GM23338 (cell line): ENCODE measurements around the gene MCM7. TPM values are rescaled to one million over a fixed set of nuclear protein-coding genes. Genes with fewer than 3 reads are reported as not detected.
A peak's percentile ranks its signal among the peaks of the same experiment; 100 is the strongest.

Source experiments
- ATAC-seq: fragments of 200-7000 bp; cut with Tn5 transposase; 3 replicates; pipeline ENCODE4 v1.9.1; 2020
- DNase-seq: peaks from one replicate; pipeline ENCODE4 v3.0.0-alpha.2; 2015; ENCODE audit warnings: low spot score
- H2AFZ ChIP-seq: fragments of 200-600 bp; sonication (generic); 2 replicates; pipeline ENCODE4 v1.8.0; 2016; ENCODE audit warnings: antibody characterized with exemption, mild to moderate bottlenecking, moderate library complexity
- H3F3A ChIP-seq: fragments of 200-600 bp; sonication (generic); replicated peaks from 2 replicates; pipeline ENCODE4 v1.8.0; 2017; ENCODE audit warnings: antibody characterized with exemption, mixed run types, low read depth
- H3K27ac ChIP-seq: fragments of 200-600 bp; sonication (generic); 2 replicates; pipeline ENCODE4 v1.6.1; 2016; ENCODE audit warnings: low read depth
- H3K27me3 ChIP-seq: fragments of 200-600 bp; sonication (generic); 2 replicates; pipeline ENCODE4 v1.8.0; 2016; ENCODE audit warnings: mild to moderate bottlenecking, mixed run types, moderate library complexity; ENCODE audit not compliant: insufficient read depth
- H3K36me3 ChIP-seq: fragments of 200-600 bp; sonication (generic); 2 replicates; pipeline ENCODE4 v1.8.0; 2016; ENCODE audit warnings: mild to moderate bottlenecking; ENCODE audit not compliant: insufficient read depth
- H3K4me1 ChIP-seq: fragments of 200-600 bp; sonication (generic); 2 replicates; pipeline ENCODE4 v1.8.0; 2016; ENCODE audit warnings: mild to moderate bottlenecking, moderate library complexity; ENCODE audit not compliant: insufficient read depth
- H3K4me2 ChIP-seq: fragments of 200-600 bp; sonication (generic); 2 replicates; pipeline ENCODE4 v1.7.1; 2017; ENCODE audit warnings: mixed run types
- H3K4me3 ChIP-seq: fragments of 200-600 bp; sonication (generic); 2 replicates; pipeline ENCODE4 v1.6.1; 2016; ENCODE audit warnings: mixed run types
- H3K79me2 ChIP-seq: fragments of 200-600 bp; sonication (generic); replicated peaks from 2 replicates; pipeline ENCODE4 v1.8.0; 2017; ENCODE audit warnings: mild to moderate bottlenecking; ENCODE audit not compliant: insufficient read depth
- H3K9me2 ChIP-seq: fragments of 200-600 bp; sonication (generic); 2 replicates; pipeline ENCODE4 v1.8.0; 2017; ENCODE audit not compliant: insufficient read depth
- H4K20me1 ChIP-seq: fragments of 200-600 bp; sonication (generic); replicated peaks from 2 replicates; pipeline ENCODE4 v1.8.0; 2017; ENCODE audit warnings: mild to moderate bottlenecking; ENCODE audit not compliant: insufficient read depth
- H3K27ac Mint-ChIP-seq: 2 replicates; pipeline ENCODE4 v1.8.0; 2020; ENCODE audit warnings: inconsistent platforms, mild to moderate bottlenecking, moderate library complexity, mixed read lengths
- H3K27me3 Mint-ChIP-seq: 3 replicates; pipeline ENCODE4 v1.8.0; 2022; ENCODE audit warnings: low read depth, mild to moderate bottlenecking, moderate library complexity, mixed read lengths, inconsistent platforms; ENCODE audit not compliant: insufficient read depth, poor library complexity
- H3K36me3 Mint-ChIP-seq: 3 replicates; pipeline ENCODE4 v1.8.0; 2021; ENCODE audit warnings: low read depth, mild to moderate bottlenecking, inconsistent platforms, moderate library complexity, mixed read lengths
- H3K4me1 Mint-ChIP-seq: 3 replicates; pipeline ENCODE4 v1.8.0; 2020; ENCODE audit warnings: mild to moderate bottlenecking, inconsistent platforms, mixed read lengths
- H3K4me3 Mint-ChIP-seq: 3 replicates; pipeline ENCODE4 v1.8.0; 2021; ENCODE audit warnings: moderate library complexity, mild to moderate bottlenecking, inconsistent platforms, mixed read lengths
- H3K9me3 Mint-ChIP-seq: 3 replicates; pipeline ENCODE4 v1.8.0; 2020; ENCODE audit warnings: moderate library complexity, mild to moderate bottlenecking, inconsistent platforms, mixed read lengths
- CTCF ChIP-seq, 2 experiments: fragments of 200-600 bp in 1 of 2; sonication (generic) in 1 of 2; conservative IDR thresholded peaks; 2 replicates each; pipeline versions ENCODE4 v1.5.1 to v1.6.1; 2016 to 2017; ENCODE audit warnings: antibody characterized with exemption in 2 of 2, low read depth in 2 of 2, mild to moderate bottlenecking in 2 of 2, moderate library complexity in 1 of 2
- EZH2phosphoT487 ChIP-seq: fragments of 200-600 bp; sonication (generic); IDR thresholded peaks from one replicate; pipeline ENCODE4 v1.8.1; 2018; ENCODE audit warnings: antibody characterized with exemption; ENCODE audit not compliant: unreplicated experiment
- NANOG ChIP-seq: IDR thresholded peaks from 2 replicates; pipeline ENCODE4 v1.6.1; 2016; ENCODE audit warnings: antibody characterized with exemption, borderline replicate concordance
- POLR2AphosphoS5 ChIP-seq: IDR thresholded peaks from 2 replicates; pipeline ENCODE4 v1.6.1; 2016; ENCODE audit warnings: antibody characterized with exemption, low read depth
- ZNF114 ChIP-seq: fragments of 250-450 bp; sonication (Bioruptor Pico); IDR thresholded peaks from 2 replicates; pipeline ENCODE4 v1.5.0; 2020; ENCODE audit warnings: mild to moderate bottlenecking, moderate library complexity
- ZNF462 ChIP-seq: fragments of 250-450 bp; sonication (Bioruptor Pico); IDR thresholded peaks from 2 replicates; pipeline ENCODE4 v1.5.0; 2020; ENCODE audit warnings: mild to moderate bottlenecking, moderate library complexity
- polyA plus RNA-seq: library from polyadenylated mRNA; unstranded; fragments of >200 nt; fragmentation: Nextera tagmentation; extraction: Ambion mirVana; gene quantifications from 2 replicates; pipeline ENCODE4 v1.2.1, GENCODE V29; 2016
- total RNA-seq: library from RNA; depleted of rRNA; stranded (reverse); fragments of >200 nt; shearing (Covaris generic); gene quantifications from 2 replicates; pipeline ENCODE4 v1.2.3, GENCODE V29; 2014
- TF ChIP-seq, protein P1 (sequence below): IDR thresholded peaks from one replicate; pipeline ENCODE4 v1.6.1; 2018; ENCODE audit warnings: antibody characterized with exemption; ENCODE audit not compliant: unreplicated experiment

The MCM7 gene
- total and polyA plus RNA-seq, 2 experiments from 2014 or later, result 140 to 285 TPM

DNA sequence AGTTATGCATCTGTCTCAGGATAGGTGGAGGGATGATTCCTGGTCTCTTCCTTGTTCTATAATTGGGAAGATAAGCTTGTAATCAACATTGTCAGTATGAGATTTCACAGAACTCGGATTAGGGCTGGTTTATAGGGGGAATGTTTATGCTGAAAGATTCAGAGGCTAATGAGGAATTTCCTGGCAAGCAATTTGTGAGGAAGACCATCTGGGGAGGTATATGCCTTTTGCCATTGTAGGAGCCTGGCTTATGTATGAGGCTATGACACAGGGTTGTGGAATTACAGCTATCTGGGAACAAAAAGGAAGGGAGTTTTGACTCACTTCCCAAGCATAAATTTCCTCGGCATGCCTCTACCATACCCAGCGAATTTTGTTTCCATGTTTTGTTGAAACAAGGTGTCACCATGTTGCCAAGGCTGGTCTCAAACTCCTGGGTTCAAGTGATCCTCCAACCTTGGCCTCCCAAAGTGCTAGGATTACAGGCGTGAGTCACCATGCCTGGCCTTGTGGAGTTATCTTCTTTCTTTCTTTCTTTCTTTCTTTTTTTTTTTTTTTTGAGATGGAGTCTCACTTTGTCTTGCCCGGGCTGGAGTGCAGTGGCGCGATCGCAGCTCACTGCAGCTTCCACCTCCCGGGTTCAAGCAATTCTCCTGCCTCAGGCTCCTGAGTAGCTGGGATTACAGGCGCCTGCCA lies 14.0 kb downstream of the MCM7 start:
- H3K27me3 Mint-ChIP-seq, result peaks cover 22% of the 10 kb centered on the region
- ATAC-seq (no peak), DNase-seq (no peak)
- H3K4me1 Mint-ChIP-seq, result peaks cover 26% of the 10 kb centered on the region
- H3K9me3 Mint-ChIP-seq, result no peaks in the 10 kb centered on the region
- peak overlapping the region; percentile 13; the same call in 1 of the 3 replicates for H3K4me3 Mint-ChIP-seq
- Histone ChIP-seq H3K9me2 (no peaks in the 10 kb centered on the region), H2AFZ (peak overlapping the region; percentile 6; the same call in 1 of the 2 replicates), H3K79me2 (peaks cover 8% of the 10 kb centered on the region), H3K4me2 (no peak overlapping the region), H3K36me3 (peaks cover 3% of the 10 kb centered on the region), H3K4me1 (peaks cover 14% of the 10 kb centered on the region), H4K20me1 (peaks cover 11% of the 10 kb centered on the region; the same call in 1 of the 2 replicates), H3K4me3 (no peak overlapping the region), H3K27me3 (no peaks in the 10 kb centered on the region), H3F3A (peaks cover 38% of the 10 kb centered on the region), H3K27ac (no peak overlapping the region)
- H3K27ac Mint-ChIP-seq, result no peak overlapping the region
- TF ChIP-seq POLR2AphosphoS5, result no peak
- no peak for TF ChIP-seq ZNF114 (CRISPR knock-in tag)
- TF ChIP-seq NANOG, result no peak
- no peak for TF ChIP-seq ZNF462
- TF ChIP-seq, protein P1, sequence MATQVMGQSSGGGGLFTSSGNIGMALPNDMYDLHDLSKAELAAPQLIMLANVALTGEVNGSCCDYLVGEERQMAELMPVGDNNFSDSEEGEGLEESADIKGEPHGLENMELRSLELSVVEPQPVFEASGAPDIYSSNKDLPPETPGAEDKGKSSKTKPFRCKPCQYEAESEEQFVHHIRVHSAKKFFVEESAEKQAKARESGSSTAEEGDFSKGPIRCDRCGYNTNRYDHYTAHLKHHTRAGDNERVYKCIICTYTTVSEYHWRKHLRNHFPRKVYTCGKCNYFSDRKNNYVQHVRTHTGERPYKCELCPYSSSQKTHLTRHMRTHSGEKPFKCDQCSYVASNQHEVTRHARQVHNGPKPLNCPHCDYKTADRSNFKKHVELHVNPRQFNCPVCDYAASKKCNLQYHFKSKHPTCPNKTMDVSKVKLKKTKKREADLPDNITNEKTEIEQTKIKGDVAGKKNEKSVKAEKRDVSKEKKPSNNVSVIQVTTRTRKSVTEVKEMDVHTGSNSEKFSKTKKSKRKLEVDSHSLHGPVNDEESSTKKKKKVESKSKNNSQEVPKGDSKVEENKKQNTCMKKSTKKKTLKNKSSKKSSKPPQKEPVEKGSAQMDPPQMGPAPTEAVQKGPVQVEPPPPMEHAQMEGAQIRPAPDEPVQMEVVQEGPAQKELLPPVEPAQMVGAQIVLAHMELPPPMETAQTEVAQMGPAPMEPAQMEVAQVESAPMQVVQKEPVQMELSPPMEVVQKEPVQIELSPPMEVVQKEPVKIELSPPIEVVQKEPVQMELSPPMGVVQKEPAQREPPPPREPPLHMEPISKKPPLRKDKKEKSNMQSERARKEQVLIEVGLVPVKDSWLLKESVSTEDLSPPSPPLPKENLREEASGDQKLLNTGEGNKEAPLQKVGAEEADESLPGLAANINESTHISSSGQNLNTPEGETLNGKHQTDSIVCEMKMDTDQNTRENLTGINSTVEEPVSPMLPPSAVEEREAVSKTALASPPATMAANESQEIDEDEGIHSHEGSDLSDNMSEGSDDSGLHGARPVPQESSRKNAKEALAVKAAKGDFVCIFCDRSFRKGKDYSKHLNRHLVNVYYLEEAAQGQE, result no peak
- no peak for TF ChIP-seq EZH2phosphoT487
- TF ChIP-seq CTCF (conservative IDR thresholded peaks at IDR 0.05; ENCODE audit: low read depth in 2 of 2), result no peak
- peaks cover 21% of the 10 kb centered on the region for H3K36me3 Mint-ChIP-seq
